Measurements from ENCODE around the gene CD34.

Gene CD34

DNA sequence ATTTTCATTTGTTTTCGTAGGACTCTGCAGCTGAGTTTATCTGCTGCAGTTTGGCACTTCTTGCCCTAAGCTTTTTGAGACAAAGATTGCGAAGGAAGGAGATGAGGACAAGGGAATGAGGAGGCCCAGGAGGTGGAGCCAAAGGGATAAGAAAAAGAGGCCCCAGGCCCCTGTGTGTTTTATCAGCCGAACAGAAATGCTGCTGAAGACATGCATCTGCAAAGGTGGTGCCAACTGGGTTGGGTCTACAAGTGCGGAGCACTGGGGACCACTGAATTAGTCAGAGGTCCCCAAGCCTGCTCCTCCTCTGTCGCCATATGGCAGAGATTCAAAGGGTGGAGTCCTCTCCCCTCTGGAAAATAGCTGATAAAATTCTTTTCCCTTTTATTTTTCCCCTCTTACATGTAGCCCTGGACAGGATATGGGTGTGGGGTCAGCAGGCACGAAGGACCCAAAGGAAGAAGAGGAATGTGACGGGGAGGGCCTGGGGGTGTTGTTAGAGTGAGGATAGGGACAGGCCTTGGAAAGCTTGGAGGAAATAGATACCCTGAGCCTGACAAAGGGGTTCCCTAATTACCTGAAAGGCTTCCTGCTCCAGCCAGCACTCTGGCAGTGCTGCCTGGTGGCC is 2.7 kb downstream of the CD34 start:
- no peak for TF ChIP-seq ZFP37 (tag by site-specific recombination; IDR thresholded peaks at IDR 0.05)

DNA sequence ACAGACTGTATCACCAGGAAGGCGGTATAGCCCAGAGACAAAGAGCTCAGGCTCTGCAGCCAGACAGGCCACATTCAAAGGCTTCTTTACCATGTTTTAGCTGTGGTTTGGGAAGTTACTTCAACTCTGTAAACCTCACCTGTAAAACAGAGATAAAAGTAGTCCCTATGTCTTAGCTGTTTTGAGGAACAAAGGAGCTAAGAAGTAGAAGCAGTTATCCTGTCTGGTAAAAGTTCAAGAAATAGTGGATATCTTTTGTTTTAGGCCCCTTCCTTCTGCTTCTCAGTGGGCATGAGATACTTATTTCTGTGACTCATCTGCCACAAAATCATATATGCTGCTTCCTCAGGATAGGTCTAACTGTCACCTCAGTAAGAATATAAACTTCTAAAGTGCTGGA is 6.5 kb downstream of the CD34 start:
- no peak overlapping the region for H3K27ac ChIP-seq (ENCODE audit: extremely low read depth, low read depth, low read length)
- no peaks in the 10 kb centered on the region for H3K4me1 ChIP-seq (ENCODE audit: control insufficient read depth, insufficient read depth, low read length)
- POLR2A ChIA-PET: no interaction called here

More for the DNA sequence above, 2.7 kb downstream of the CD34 start:
- no peaks in the 10 kb centered on the region for H3K9me3 ChIP-seq (ENCODE audit: control insufficient read depth, insufficient read depth, low read depth, low read length)
- H3K27ac ChIP-seq (ENCODE audit: extremely low read depth, low read depth, low read length): no peak overlapping the region
- no peaks in the 10 kb centered on the region for H3K36me3 ChIP-seq (ENCODE audit: control insufficient read depth in 2 of 2, insufficient read depth in 1 of 2, low read length in 2 of 2)
- ChIA-PET POLR2A (no interaction called here), CTCF (interaction anchor here (0.6 to 2.6 kb wide), 6 partner anchors 11 to 260 kb away, joined by 3 to 14 read pairs (median 6); no protein-coding TSS in a partner anchor)
- H3K4me1 ChIP-seq (ENCODE audit: control insufficient read depth, insufficient read depth, low read length): no peaks in the 10 kb centered on the region
- no peak overlapping the region for H3K4me3 ChIP-seq (ENCODE audit: low read depth, low read length)

DNA sequence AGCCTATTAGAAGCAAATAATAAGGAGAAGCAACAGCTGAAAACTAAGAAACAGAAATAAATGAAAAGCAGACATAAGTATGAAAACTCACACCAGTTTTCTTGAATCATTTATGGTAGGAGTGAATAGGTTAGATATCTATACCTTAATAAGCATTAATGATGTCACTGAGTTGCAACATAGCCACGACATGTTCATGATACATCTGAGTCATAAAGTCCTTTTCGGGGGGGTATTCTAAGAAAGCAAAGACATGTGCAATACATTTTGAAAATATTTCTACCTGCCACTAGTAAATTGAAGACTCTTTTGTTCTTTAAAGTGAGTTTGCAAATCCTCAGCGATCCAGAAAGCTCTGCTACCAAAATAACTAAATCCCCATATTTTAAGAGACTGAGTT is 7.2 kb downstream of the CD34 start:
- no peaks in the 10 kb centered on the region for H3K4me1 ChIP-seq (ENCODE audit: control insufficient read depth, insufficient read depth, low read length)
- H3K36me3 ChIP-seq (ENCODE audit: control insufficient read depth in 2 of 2, insufficient read depth in 1 of 2, low read length in 2 of 2): no peaks in the 10 kb centered on the region
- no peak overlapping the region for H3K27ac ChIP-seq (ENCODE audit: extremely low read depth, low read depth, low read length)
- H3K4me3 ChIP-seq (ENCODE audit: low read depth, low read length): no peak overlapping the region
- POLR2A ChIA-PET: no interaction called here
- TF ChIP-seq ZNF202 (tag by site-specific recombination; IDR thresholded peaks at IDR 0.05; ENCODE audit: borderline replicate concordance): no peak
- TF ChIP-seq ZNF214 (tag by site-specific recombination; IDR thresholded peaks at IDR 0.05; ENCODE audit: borderline replicate concordance): no peak
- TF ChIP-seq ATF2 (tag by site-specific recombination; IDR thresholded peaks at IDR 0.05; ENCODE audit: low read depth): no peak
- TF ChIP-seq, protein P1, sequence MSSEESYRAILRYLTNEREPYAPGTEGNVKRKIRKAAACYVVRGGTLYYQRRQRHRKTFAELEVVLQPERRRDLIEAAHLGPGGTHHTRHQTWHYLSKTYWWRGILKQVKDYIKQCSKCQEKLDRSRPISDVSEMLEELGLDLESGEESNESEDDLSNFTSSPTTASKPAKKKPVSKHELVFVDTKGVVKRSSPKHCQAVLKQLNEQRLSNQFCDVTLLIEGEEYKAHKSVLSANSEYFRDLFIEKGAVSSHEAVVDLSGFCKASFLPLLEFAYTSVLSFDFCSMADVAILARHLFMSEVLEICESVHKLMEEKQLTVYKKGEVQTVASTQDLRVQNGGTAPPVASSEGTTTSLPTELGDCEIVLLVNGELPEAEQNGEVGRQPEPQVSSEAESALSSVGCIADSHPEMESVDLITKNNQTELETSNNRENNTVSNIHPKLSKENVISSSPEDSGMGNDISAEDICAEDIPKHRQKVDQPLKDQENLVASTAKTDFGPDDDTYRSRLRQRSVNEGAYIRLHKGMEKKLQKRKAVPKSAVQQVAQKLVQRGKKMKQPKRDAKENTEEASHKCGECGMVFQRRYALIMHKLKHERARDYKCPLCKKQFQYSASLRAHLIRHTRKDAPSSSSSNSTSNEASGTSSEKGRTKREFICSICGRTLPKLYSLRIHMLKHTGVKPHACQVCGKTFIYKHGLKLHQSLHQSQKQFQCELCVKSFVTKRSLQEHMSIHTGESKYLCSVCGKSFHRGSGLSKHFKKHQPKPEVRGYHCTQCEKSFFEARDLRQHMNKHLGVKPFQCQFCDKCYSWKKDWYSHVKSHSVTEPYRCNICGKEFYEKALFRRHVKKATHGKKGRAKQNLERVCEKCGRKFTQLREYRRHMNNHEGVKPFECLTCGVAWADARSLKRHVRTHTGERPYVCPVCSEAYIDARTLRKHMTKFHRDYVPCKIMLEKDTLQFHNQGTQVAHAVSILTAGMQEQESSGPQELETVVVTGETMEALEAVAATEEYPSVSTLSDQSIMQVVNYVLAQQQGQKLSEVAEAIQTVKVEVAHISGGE (tag by site-specific recombination; conservative IDR thresholded peaks at IDR 0.05; ENCODE audit: low read depth): no peak
- no peak for TF ChIP-seq ZFP3 (tag by site-specific recombination; IDR thresholded peaks at IDR 0.05; ENCODE audit: low read depth)
- TF ChIP-seq ZNF501 (tag by site-specific recombination; IDR thresholded peaks at IDR 0.05): no peak
- no peak for TF ChIP-seq ZNF529 (tag by site-specific recombination; IDR thresholded peaks at IDR 0.05; ENCODE audit: insufficient replicate concordance)
- TF ChIP-seq ZNF76 (tag by site-specific recombination; IDR thresholded peaks at IDR 0.05; ENCODE audit: borderline replicate concordance, low read depth): no peak
- TF ChIP-seq YY1 (tag by site-specific recombination; IDR thresholded peaks at IDR 0.05): no peak
- TF ChIP-seq, protein P2, sequence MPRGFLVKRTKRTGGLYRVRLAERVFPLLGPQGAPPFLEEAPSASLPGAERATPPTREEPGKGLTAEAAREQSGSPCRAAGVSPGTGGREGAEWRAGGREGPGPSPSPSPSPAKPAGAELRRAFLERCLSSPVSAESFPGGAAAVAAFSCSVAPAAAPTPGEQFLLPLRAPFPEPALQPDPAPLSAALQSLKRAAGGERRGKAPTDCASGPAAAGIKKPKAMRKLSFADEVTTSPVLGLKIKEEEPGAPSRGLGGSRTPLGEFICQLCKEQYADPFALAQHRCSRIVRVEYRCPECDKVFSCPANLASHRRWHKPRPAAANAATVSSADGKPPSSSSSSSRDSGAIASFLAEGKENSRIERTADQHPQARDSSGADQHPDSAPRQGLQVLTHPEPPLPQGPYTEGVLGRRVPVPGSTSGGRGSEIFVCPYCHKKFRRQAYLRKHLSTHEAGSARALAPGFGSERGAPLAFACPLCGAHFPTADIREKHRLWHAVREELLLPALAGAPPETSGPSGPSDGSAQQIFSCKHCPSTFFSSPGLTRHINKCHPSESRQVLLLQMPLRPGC (tag by site-specific recombination; IDR thresholded peaks at IDR 0.05): no peak
- TF ChIP-seq ZSCAN30 (tag by site-specific recombination; IDR thresholded peaks at IDR 0.05): no peak
- TF ChIP-seq REPIN1 (tag by site-specific recombination; IDR thresholded peaks at IDR 0.05; ENCODE audit: low read depth): no peak
- TF ChIP-seq ZNF747 (tag by site-specific recombination; IDR thresholded peaks at IDR 0.05): no peak
- TF ChIP-seq ZNF423 (tag by site-specific recombination; IDR thresholded peaks at IDR 0.05): no peak
- TF ChIP-seq OVOL3 (tag by site-specific recombination; IDR thresholded peaks at IDR 0.05): no peak
- H3K9me3 ChIP-seq (ENCODE audit: control insufficient read depth, insufficient read depth, low read depth, low read length): no peaks in the 10 kb centered on the region
- CTCF ChIA-PET: interaction anchor here (0.6 to 3.3 kb wide), 4 partner anchors 11 to 327 kb away, joined by 3 to 26 read pairs (median 8); no protein-coding TSS in a partner anchor

More for the DNA sequence above, 6.5 kb downstream of the CD34 start:
- TF ChIP-seq ZNF335 (tag by site-specific recombination; conservative IDR thresholded peaks at IDR 0.05) (no peak), ZNF366 (tag by site-specific recombination; conservative IDR thresholded peaks at IDR 0.05) (no peak), ZNF792 (tag by site-specific recombination; IDR thresholded peaks at IDR 0.05) (no peak), ZNF629 (tag by site-specific recombination; IDR thresholded peaks at IDR 0.05) (no peak)
- TF ChIP-seq, protein P3, sequence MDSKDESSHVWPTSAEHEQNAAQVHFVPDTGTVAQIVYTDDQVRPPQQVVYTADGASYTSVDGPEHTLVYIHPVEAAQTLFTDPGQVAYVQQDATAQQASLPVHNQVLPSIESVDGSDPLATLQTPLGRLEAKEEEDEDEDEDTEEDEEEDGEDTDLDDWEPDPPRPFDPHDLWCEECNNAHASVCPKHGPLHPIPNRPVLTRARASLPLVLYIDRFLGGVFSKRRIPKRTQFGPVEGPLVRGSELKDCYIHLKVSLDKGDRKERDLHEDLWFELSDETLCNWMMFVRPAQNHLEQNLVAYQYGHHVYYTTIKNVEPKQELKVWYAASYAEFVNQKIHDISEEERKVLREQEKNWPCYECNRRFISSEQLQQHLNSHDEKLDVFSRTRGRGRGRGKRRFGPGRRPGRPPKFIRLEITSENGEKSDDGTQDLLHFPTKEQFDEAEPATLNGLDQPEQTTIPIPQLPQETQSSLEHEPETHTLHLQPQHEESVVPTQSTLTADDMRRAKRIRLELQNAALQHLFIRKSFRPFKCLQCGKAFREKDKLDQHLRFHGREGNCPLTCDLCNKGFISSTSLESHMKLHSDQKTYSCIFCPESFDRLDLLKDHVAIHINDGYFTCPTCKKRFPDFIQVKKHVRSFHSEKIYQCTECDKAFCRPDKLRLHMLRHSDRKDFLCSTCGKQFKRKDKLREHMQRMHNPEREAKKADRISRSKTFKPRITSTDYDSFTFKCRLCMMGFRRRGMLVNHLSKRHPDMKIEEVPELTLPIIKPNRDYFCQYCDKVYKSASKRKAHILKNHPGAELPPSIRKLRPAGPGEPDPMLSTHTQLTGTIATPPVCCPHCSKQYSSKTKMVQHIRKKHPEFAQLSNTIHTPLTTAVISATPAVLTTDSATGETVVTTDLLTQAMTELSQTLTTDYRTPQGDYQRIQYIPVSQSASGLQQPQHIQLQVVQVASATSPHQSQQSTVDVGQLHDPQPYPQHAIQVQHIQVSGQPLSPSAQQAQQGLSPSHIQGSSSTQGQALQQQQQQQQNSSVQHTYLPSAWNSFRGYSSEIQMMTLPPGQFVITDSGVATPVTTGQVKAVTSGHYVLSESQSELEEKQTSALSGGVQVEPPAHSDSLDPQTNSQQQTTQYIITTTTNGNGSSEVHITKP (tag by site-specific recombination; IDR thresholded peaks at IDR 0.05): no peak
- H3K4me3 ChIP-seq (ENCODE audit: low read depth, low read length): no peak overlapping the region
- H3K9me3 ChIP-seq (ENCODE audit: control insufficient read depth, insufficient read depth, low read depth, low read length): no peaks in the 10 kb centered on the region
- no peaks in the 10 kb centered on the region for H3K36me3 ChIP-seq (ENCODE audit: control insufficient read depth in 2 of 2, insufficient read depth in 1 of 2, low read length in 2 of 2)
- CTCF ChIA-PET: interaction anchor here (1.3 to 3.3 kb wide), 3 partner anchors 12 to 59 kb away, joined by 4 to 26 read pairs (median 12); no protein-coding TSS in a partner anchor

All from HEK293 (cell line).